ENCODE data around the gene PRRG3.

- no peak for TF ChIP-seq CTCF (IDR thresholded peaks at IDR 0.05; ENCODE audit: insufficient read depth, low read depth, low read length)
- TF ChIP-seq EZH2 (IDR thresholded peaks at IDR 0.05; ENCODE audit: insufficient read depth, low read length) = no peak
Observed at GRCh38 chrX:151754047-151754429, 58.8 kb downstream of the PRRG3 start.
